Measurements from ENCODE around the gene GGA2.
A peak's percentile ranks its signal among the peaks of the same experiment; 100 is the strongest.

The GGA2 gene

GRCh38 chr16:23480257-23480656, 30.0 kb downstream of the GGA2 start:
- no peak overlapping the region for H3K4me3 ChIP-seq (ENCODE audit: control insufficient read depth, low read depth, low read length)
- TF ChIP-seq, protein P1, sequence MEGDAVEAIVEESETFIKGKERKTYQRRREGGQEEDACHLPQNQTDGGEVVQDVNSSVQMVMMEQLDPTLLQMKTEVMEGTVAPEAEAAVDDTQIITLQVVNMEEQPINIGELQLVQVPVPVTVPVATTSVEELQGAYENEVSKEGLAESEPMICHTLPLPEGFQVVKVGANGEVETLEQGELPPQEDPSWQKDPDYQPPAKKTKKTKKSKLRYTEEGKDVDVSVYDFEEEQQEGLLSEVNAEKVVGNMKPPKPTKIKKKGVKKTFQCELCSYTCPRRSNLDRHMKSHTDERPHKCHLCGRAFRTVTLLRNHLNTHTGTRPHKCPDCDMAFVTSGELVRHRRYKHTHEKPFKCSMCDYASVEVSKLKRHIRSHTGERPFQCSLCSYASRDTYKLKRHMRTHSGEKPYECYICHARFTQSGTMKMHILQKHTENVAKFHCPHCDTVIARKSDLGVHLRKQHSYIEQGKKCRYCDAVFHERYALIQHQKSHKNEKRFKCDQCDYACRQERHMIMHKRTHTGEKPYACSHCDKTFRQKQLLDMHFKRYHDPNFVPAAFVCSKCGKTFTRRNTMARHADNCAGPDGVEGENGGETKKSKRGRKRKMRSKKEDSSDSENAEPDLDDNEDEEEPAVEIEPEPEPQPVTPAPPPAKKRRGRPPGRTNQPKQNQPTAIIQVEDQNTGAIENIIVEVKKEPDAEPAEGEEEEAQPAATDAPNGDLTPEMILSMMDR (IDR thresholded peaks at IDR 0.05; ENCODE audit: control insufficient read depth, insufficient read depth, low read depth, low read length, missing control alignments): no peak
- no peak for DNase-seq (ENCODE audit: low read depth)

GRCh38 chr16:23479138-23479537, 31.2 kb downstream of the GGA2 start:
- TF ChIP-seq, protein P1 (IDR thresholded peaks at IDR 0.05; ENCODE audit: control insufficient read depth, insufficient read depth, low read depth, low read length, missing control alignments): no peak
- no peak for DNase-seq (ENCODE audit: low read depth)
- no peak overlapping the region for H3K4me3 ChIP-seq (ENCODE audit: control insufficient read depth, low read depth, low read length)

- TF ChIP-seq, protein P1 (IDR thresholded peaks at IDR 0.05; ENCODE audit: control insufficient read depth, insufficient read depth, low read depth, low read length, missing control alignments): no peak
- H3K4me3 ChIP-seq (ENCODE audit: control insufficient read depth, low read depth, low read length): no peak overlapping the region
- DNase-seq (ENCODE audit: low read depth): no peak
These were observed 31.7 kb downstream of the GGA2 start for GRCh38 chr16:23478566-23478965.

DNA sequence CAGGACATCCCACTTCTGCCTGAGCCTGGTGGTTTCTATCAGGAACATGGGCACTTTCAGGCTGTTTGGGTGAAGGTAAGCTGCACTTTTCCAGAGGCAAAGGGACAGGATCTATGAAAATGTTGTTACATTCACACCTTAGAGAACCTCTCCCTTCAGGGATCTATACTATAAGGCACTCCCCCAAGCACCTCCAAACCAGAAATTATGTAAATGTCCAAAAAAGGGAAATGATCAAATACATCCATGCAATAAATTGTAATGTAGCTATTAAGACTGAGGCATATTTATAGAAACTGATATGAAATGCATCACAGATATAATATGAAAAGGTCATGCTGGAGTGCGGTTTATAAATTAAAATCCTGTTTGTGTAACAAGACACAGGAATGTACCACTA, 34.0 kb downstream of the GGA2 start:
- no peak for DNase-seq (ENCODE audit: low read depth)
- no peak overlapping the region for H3K4me3 ChIP-seq (ENCODE audit: control insufficient read depth, low read depth, low read length)
- TF ChIP-seq, protein P1 (IDR thresholded peaks at IDR 0.05; ENCODE audit: control insufficient read depth, insufficient read depth, low read depth, low read length, missing control alignments): no peak

DNA sequence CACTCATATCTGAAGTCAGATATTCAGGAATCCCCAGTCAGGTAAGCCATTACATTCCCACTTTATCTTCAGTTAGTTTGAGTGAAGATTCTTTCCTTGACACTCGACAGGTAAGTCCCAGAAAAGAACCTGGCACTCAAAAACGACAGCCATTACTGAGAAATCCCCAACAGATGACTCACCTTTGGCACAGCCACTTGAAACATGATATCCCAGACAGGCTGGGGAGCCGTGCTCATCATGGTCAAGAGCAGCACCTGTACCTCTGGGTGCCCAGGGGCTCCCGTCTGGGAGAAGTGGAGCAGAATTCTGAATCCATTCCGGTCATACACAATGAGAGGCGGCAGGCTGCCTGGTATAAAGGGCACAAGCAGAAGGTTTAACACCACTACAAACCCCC, 40.5 kb downstream of the GGA2 start:
- DNase-seq (ENCODE audit: low read depth): no peak
- TF ChIP-seq, protein P1 (IDR thresholded peaks at IDR 0.05; ENCODE audit: control insufficient read depth, insufficient read depth, low read depth, low read length, missing control alignments): no peak

DNA sequence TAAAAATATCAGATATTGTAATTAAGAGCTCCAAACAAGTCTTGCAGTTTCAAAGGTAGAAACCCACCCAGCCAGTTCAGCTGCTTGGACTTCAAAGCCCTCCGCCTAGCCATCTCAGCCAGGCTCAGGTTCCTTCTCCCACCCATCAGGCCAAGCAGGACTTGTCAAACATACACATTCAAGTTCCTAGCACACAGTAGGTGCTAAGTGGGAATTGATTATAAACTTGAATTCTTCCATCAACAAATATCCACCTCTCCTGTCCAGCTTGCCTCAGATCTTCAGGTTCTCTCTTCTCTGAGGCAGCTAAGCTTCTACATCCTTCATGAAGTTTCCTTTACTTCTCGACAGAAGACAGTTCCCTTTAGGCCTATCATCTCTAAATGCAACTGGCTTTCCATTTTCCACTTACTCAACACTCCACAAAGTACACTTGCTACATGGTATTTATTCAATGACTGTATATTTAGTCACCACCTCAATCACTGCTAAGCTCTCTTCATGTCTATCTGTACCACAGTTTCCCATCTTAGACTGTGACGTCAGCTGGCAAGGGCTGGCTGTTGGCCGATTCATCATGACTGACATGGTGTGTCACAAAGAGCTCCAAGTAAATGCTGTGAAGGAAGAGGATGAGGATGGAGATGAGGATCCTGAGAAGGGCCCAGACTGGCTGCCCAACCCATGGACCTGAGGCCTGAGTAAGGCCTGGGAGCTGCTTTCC, 44.0 kb downstream of the GGA2 start:
- TF ChIP-seq, protein P1 (IDR thresholded peaks at IDR 0.05; ENCODE audit: control insufficient read depth, insufficient read depth, low read depth, low read length, missing control alignments): no peak
- H3K4me3 ChIP-seq (ENCODE audit: control insufficient read depth, low read depth, low read length): no peak overlapping the region
- peak; percentile 54 for DNase-seq (ENCODE audit: low read depth)

More for the DNA sequence above, 40.5 kb downstream of the GGA2 start:
- no peak overlapping the region for H3K4me3 ChIP-seq (ENCODE audit: control insufficient read depth, low read depth, low read length)
